ENCODE measurements around the gene PEX11A.
"Not testable (repeated sequence)": the region's sequence is repeated elsewhere in the genome, so short reads cannot be mapped to it uniquely, and the experiment has no call there.

The PEX11A gene, protein sequence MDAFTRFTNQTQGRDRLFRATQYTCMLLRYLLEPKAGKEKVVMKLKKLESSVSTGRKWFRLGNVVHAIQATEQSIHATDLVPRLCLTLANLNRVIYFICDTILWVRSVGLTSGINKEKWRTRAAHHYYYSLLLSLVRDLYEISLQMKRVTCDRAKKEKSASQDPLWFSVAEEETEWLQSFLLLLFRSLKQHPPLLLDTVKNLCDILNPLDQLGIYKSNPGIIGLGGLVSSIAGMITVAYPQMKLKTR

DNA sequence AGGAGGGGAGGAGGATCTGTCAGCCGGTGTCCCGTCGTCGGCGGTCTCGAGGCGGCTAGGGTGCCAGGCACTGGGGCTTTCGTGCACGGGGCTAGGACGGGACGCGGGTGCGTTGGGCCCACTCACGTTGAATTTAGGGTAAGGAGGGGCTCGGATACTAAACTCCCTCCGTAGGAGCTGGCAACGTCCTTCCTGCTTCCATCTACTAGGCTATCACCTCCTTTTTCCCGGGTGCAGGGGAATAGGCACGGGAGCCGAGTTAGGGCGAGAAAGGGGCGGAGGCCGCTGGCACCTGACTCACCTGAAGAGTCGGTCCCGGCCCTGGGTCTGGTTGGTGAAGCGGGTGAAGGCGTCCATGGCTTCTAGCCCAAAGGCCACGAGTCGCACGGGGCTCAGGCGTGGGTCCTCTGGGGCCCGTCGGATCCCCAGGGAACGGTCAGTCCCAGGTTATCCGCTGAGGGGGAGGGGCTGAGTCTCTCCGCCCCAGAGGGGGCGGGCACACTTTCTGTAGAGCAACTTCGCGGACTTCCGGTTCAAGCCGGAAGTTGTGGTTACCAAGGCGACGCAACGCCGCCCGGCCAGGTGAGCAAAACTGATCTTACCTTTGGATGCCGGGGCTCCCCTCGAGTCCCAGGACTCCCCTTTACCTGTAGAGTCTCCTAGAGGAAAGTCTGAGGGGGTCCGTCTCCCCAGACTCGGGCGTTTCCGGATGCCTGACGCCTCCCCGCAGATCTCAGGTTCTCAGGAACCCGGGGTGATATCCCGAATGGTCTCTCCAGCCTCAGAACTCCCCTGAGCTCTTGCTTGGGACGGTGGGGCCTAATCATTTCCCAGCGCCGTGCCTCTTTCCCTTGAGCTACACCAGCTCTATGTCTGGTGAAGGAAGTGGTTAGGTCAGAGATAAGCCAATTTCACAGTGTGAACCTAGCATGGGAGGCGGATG is at the start of gene PEX11A, which contains the start of gene WDR93:
Gene PEX11A (minus strand): TSS at position 479 of the 943 bp plus-strand sequence. CDS start 122 bp downstream, at position 357.
Gene WDR93 (plus strand): TSS at position 536 of the 943 bp plus-strand sequence. CDS start 10,936 bp downstream, outside the sequence.
- peak; percentile 83 for DNase-seq (ENCODE audit: low read depth, low spot score)

DNA sequence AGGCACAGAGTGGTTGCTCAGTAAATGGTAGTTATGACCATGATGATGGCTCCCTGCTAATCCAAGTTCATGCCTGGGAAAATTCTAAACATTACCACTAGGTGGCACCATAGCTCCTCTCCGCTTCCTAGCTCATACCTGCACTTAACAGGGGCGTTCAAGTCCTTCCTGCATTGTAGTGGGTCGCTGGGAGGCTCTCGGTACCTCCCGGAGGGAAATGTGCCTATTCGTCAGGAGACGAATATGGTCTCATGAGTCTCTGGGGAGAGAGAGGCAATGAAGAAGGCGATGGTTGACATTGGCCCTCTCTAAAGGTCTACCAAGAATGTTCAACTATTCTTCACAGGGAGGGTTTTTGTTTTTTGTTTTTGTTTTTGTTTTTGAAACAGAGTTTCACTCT is 49.6 kb upstream of the PEX11A start:
- peak; percentile 77 for DNase-seq (ENCODE audit: low read depth, low spot score)

DNA sequence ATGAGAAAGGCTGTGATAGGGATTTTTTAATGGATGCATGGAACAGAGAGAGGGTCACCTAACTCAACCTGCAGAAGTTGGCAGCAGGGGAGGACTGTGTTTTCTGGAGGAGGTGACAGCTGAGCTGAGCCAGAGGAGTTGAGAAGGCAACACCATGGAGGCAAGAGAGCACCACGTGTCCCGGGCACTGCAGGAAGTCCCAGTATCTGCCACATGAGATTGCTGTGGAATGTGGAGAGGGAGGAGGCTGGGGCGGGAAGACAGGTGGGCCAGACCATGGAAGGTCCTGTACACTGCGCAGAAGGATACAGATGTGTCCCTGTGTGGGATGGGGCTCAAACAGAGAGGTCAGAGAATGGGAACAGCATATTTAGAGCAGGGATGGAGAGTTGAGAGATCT is 45.2 kb upstream of the PEX11A start:
- DNase-seq (ENCODE audit: low read depth, low spot score), result no peak

DNA sequence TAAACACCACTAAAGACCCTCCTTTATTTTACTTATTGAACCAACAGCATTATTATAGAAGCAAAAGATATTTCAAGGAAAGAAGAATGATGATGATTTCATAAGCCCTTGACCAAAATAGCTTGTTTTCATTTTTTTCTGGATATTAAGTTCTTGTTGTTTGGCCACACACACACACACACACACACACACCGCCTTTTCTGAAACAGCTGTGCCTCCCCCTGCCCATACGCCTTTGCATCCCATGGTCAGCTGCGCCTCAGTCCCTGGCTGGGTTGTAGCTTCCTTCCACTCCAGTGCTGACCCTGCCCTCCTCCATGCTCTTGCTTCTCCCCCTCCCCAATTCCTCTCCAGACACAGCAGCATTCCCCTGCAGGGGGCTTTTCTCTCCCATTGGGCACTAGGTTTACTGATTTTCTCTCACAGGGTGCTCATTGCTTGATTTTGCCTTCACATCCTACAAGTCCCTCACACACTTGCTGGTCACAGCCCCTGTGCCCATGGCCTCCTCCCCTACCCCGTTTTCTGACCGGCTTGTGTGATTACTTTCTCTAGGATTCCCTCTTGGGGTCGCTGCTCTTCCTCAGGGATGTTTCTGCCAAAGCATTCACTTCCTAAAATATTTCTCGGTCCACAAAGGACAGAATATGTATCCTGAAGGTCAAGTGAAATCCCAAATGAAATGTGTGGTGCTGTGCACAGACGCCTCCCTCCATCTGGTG is 42.1 kb upstream of the PEX11A start:
- DNase-seq (ENCODE audit: low read depth, low spot score), result no peak

DNA sequence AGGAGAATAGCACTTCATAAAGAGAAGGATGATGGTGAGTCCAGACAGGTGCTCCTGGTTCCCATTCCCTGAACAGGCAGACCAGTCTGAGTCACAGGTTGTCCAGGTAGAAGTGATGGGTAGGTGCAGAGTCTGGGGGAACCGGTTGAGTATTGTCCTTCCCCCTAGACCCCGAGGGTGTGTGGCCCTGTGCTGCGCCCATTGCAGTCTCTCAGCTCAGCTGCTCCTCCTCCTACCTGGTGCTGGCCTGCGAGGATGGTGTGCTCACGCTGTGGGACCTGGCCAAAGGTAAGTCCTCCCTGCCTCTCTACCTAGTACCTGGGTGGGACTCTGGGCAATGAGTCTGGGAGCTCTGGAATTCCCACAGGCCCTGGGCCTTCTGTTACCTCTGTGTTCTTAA is 40.7 kb upstream of the PEX11A start:
- no peak for DNase-seq (ENCODE audit: low read depth, low spot score)

DNA sequence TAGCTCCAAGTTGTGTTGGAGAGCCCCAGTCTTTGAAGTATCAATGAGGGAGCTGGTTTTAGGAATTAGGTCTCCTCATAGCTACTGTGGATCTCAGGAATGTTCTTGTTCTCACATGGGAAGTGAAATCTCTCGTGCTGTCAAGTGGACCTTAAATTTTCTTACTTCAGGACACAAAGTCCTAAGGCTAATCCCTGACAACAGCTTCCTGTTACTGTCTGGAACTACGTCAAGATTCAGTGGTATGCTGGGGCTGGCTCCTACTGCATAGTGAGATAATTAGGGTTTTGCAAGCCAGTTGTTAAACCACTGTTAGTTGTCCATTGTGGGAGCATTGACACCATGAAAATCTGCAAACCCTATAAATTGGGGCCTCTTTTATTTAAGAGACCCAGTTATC is 37.7 kb upstream of the PEX11A start:
- no peak for DNase-seq (ENCODE audit: low read depth, low spot score)

DNA sequence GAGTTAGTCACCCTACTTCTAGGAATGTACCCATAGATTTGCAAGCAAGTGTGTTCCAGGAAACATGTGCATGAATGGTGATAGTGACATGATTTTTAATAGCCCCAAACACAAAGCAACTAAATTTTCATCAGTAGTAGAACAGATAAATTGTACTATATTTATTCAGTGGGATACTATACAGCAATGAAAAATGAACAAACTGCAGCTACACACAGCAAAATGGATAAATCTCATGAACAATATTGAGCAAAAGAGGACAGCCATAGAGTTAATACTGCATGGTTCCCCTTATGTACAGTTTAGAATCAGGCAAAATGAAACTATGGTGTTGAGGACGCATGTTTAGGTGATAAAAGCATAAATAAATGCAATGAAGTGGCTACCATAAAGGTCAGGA is 34.5 kb upstream of the PEX11A start:
- no peak for DNase-seq (ENCODE audit: low read depth, low spot score)

DNA sequence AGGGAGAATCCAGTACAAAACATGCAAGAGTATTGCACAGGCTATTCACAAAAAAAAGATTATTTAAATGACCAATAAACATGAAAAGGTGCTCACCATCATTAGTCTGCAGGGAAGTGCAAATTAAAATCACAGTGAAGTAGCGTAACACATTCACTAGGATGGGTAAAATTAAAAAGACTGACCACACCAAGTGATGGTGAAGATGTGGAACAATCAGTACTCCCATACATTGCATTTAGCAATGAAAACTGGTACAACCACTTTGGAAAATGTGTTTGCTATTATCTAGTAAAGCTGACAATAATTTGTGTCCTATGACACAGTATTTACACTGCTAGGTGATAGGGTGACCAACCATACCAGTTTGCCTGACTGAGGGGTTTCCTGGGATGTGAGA is 34.1 kb upstream of the PEX11A start:
- DNase-seq (ENCODE audit: low read depth, low spot score), result no peak

DNA sequence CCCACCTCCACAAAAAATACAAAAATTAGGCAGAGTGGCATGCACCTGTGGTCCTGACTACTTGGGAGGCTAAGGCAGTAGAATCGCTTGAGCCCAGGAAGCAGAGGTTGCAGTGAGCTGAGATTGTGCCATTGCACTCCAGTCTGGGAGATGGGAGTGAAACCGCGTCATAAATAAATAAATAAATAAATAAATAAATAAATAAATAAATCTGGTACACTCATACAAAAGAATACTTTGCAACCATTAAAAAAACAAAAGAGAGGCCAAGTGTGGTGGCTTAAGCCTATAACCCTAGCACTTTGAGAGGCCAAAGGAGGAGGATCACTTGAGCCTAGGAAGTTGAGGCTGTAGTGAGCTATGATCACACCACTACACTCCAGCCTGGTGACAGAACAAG is 32.5 kb upstream of the PEX11A start:
- DNase-seq (ENCODE audit: low read depth, low spot score), result no peak

DNA sequence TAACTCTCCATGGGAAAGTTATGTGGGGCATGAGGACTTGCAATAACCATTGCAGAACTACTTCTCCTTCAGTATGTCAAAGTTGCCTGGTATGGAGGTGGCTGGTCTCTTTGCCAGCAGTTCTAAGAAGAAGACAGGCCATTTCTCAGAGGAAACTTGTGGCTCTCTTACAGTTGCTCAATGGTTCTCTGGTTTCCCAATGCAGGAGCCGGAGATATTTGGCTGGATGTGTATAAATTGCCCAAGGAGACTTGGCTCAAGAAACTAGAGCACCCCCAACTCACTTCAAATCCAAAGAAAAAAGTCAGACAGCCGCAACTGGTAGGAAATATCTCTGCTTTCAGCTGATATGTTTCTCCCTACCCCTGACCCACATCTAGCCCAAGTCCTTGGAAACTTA is 24.2 kb upstream of the PEX11A start:
- no peak for DNase-seq (ENCODE audit: low read depth, low spot score)

DNA sequence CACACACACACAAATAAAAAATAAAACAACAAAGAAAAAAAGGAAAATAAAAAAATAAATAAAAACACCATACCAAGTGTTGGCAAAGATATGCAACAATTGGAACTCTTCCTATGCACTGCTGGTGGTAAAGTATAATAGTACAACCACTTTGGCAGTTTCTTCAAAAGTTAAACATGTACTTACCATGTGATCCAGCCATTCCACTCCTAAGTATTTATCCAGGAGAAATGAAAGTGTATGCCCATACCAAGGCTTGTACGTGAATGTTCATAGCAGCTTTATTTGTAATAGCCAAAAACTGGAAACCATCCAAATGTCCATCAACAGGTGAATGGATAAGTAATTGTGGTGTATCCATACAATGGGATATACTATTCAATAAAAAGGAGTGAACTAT is 17.0 kb upstream of the PEX11A start:
- no peak for DNase-seq (ENCODE audit: low read depth, low spot score)

DNA sequence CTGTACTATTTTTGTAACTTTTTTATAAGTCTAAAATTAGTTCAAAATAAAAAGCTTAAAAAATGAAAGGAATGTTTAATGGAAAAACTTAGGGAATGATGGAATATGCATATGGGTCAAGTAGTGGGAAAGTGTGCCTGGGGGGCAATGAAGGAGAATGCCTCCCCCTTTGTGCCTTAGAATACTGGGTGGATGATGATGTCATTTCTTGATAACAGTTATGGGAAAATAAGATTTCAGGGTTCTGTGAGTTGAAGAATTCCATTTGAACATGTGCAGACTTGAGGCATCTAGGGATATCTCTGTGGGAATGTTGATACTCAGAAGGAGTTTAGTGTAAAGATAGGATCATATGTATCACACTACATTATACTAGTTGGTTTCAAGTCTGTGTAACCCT is 13.9 kb upstream of the PEX11A start:
- DNase-seq (ENCODE audit: low read depth, low spot score), result no peak

DNA sequence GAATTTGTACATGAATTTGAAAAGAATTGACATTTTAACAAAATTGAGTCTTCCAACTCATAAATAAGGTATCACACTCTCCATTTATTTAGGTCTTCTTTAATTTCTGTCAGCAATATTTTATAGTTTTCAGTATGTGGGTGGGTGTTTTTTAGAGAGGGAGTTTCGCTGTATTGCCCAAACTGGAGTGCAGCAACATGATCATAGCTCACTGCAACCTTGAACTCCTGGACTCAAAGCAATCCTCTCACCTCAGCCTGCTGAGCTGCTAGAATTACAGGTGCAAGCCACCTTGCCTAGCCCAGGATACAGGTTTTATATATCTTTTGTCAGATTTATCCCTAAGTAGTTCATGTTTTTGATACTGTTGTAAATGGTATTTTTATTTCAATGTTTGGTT is 4.6 kb upstream of the PEX11A start:
- no peak for DNase-seq (ENCODE audit: low read depth, low spot score)

DNA sequence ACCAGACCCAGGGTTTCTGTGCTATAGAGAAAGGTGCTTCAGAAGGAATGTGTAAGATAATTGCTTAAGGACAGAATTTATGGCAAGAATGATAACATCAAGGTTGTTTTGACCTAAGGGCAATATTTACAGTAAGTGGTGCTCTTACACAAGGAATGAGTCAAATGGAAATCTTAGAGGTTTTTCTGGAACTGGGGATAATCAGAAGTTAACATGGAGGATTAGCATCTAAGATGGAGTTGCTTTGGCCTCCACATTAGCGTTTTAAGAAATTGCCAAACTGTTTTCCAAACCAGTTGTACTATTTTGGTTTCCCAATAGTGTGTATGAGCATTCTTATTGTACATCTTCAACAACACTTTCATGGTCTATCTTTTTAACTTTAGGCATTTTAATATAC is 3.1 kb upstream of the PEX11A start:
- no peak for DNase-seq (ENCODE audit: low read depth, low spot score)

DNA sequence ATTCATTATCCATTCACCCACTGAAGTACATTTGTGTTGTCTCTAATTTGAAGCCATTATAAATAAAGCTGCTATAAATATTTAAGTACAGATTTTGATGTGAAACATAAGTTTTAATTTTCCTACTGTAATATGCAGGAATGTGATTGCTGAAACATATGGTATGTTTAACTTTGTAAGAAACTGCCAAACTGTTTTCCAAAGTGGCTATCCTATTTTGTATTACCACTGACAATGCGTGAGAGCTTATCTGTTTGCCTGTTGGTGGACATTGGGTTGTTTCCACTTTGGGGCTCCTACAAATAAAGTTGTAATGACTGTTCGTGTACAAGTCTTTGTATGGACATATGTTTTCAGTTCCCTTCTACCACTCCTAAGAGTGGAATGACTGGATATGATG is 2.5 kb upstream of the PEX11A start:
- DNase-seq (ENCODE audit: low read depth, low spot score), result no peak

DNA sequence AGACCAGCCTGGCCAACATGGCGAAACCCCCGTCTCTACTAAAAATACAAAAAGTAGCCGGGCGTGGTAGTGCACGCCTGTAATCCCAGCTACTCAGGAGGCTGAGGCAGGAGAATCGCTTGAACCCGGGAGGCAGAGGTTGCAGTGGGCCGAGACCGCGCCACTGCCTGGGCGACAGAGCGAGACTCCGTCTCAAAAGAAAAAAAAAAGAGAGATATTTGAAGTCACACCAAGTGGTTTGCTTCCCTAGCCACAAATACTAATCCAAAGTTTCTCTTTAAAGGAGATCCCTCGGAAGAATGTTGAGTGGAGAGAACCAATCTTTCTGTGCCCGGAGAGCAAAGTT is 651 bp downstream of the PEX11A start:
- DNase-seq (ENCODE audit: low read depth, low spot score), result not testable (repeated sequence)

DNA sequence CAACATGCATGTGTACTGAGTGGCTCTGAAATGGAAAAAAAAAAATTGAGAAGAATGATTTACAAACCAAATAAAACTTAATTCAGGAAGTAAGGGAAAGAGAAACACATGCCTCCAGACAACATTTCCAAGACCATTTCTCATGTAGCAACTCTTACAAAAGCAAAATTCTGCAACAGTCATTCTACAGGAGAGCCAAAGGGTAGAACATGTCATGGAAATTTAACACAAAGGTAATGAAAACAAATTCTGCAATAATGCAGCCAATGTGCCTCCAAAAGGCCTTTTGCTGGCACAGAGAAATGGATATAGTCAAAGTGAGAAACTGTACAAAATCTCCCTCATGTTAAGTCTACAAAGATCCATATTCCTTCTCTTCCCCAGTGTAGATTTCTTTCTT is 4.0 kb downstream of the PEX11A start:
- DNase-seq (ENCODE audit: low read depth, low spot score), result no peak

DNA sequence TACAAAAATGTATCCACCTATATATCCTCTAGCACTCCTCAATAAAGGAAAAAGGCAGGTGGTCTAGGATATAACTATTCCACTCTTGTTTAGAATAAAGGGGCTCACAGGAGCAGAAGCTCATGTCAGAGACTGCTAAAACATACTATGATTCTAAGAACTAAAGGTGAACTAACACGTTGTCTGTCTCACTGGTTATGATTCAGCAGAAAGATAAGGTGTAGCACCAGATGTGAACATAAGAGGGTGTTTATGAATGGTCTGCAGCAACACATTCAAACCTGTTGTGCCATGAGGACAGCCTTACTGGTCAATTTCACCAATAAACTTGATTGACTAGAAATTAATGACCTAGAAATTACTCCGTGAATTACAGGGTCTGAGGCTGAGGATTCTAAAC is 4.6 kb downstream of the PEX11A start:
- DNase-seq (ENCODE audit: low read depth, low spot score), result no peak

DNA sequence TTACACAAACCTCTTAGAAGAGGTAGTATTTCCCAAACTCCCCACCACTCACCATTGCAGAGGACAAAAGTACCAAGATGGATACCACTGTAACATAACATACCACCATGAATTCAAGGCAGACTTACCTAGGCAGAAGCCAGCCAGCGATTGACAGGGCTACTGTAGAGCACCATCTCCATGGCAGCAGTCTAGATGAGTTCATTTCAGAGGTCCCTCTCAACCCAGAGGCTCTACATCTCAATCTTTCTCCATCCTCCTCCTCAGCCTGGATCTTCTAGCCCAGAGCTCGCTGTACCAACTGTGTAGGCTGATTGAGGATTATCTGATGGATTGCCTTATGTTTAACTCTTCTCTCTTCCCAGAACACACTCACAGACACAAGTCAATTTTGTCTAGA is 9.4 kb downstream of the PEX11A start:
- no peak for DNase-seq (ENCODE audit: low read depth, low spot score)

DNA sequence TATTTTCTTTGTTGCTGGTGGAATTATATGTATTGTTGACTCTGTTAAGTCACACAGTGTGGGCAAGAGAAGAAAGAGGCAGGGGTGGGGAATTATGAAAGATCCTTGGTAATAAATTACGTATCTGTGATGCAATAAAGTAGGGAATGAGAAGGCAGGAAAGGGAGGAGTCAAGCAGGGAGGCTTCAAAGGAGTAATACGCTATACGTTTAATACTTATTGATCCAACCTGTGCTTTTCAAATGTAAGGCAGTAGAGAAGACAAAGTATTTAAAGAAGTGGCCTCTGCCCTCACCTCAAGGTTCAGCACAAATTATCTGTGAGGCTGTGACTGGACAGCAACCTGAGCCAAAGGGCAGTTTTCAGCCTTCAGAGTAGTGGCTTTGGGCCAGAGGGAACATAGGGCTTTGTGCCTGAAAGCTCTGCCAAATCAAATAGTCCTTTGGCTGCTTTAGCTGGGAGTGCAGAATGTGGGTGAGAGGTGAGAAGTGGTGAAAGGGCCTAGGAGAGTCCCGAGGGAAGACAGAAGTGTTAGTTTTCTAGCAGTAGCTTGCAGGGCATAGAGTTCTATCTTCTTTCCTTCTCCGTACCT is 10.2 kb downstream of the PEX11A start:
- no peak for DNase-seq (ENCODE audit: low read depth, low spot score)

DNA sequence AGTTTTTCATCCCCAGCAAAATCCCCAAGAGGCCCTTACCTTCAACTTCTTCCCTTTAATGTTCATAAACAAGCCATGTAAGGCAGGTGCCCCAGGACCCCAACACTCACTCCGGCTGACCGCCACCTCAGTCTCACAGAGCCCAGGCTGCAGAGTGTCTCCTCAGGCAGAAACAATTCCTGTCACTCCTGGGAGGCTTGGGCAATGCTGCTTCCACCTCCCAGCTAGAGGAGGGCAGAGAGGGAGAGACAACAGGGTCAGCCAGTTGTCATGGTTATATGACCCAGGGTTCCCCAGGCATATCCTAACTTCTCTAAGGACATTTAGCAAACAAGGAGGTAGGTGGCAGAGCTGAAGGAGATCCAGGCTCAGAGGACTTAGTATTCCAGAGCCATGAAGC is 11.3 kb downstream of the PEX11A start, which contains the start of gene PLIN1:
Gene PLIN1 (minus strand): TSS at position 156 of the 400 bp plus-strand sequence. CDS start 1,878 bp downstream, outside the sequence.
- DNase-seq (ENCODE audit: low read depth, low spot score), result no peak

DNA sequence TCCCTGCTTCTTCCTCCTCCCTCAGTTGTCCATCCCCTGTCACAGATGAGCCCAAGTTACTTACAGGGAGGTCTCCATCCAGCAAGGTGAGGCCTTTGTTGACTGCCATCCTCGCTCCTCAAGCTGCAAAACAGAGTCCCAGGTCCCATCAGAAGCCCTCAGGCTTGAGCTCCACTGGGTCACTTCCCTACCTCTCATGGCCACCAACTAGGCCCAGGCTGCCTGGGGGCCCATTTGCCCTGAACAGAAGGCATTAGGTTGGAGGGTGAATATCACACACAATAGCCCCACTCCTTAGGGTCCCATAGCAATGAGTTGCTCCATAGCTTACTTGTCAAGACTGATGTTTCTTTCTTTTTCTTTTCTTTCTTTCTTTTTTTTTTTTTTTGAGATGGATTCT is 13.2 kb downstream of the PEX11A start:
- DNase-seq (ENCODE audit: low read depth, low spot score), result no peak

Data from ELF-1 (cell line).